ENCODE measurements around the gene SPOCK2. TPM values are rescaled to one million over a fixed set of nuclear protein-coding genes. Genes with fewer than 3 reads are reported as not detected.
"Not testable (repeated sequence)": the region's sequence is repeated elsewhere in the genome, so short reads cannot be mapped to it uniquely, and the experiment has no call there.

The SPOCK2 gene
- total RNA-seq, 4 donors from 2014 or later, result 4.6 to 12.1 (median 7.8) TPM

GRCh38 chr10:72034040-72034499, 54.3 kb downstream of the SPOCK2 start:
- intact Hi-C loops (cut with DNase I), result no loop called here
- no peak for TF ChIP-seq CTCF (IDR thresholded peaks at IDR 0.05)
- TF ChIP-seq POLR2A (IDR thresholded peaks at IDR 0.05; ENCODE audit: low read depth), result no peak
- no peak for TF ChIP-seq POLR2AphosphoS5 (IDR thresholded peaks at IDR 0.05)
- TF ChIP-seq EP300 (IDR thresholded peaks at IDR 0.05), result no peak
- no peaks in the 10 kb centered on the region for H3K9me3 ChIP-seq
- H3K4me3 ChIP-seq, result no peak overlapping the region
- 79% methylated on average over 11 of the region's 12 CpGs for WGBS
- H3K36me3 ChIP-seq, result no peaks in the 10 kb centered on the region
- H3K4me1 ChIP-seq, result peaks cover 0 to 17% (median 0%) of the 10 kb centered on the region in 4 donors
- peaks cover 0 to 7% (median 0%) of the 10 kb centered on the region in 4 donors for H3K27me3 ChIP-seq
- DNase-seq (ENCODE audit: extremely low spot score), result no peak
- no peak overlapping the region for H3K27ac ChIP-seq (replicated peaks in 1 of 4)

GRCh38 chr10:72032409-72033162, 55.8 kb downstream of the SPOCK2 start:
- H3K27ac ChIP-seq (replicated peaks in 1 of 4); H3K27me3 ChIP-seq; DNase-seq (ENCODE audit: extremely low spot score); intact Hi-C loops (cut with DNase I); H3K4me3 ChIP-seq; H3K9me3 ChIP-seq; H3K36me3 ChIP-seq: not testable (repeated sequence)
- WGBS, result 89% methylated on average over 11 of the region's 11 CpGs
- H3K4me1 ChIP-seq, result peaks cover 0 to 17% (median 0%) of the 10 kb centered on the region in 4 donors

- H3K4me3 ChIP-seq, result no peak overlapping the region
- no peaks in the 10 kb centered on the region for H3K36me3 ChIP-seq
- H3K27me3 ChIP-seq, result peaks cover 0 to 7% (median 0%) of the 10 kb centered on the region in 4 donors
- intact Hi-C loops (cut with DNase I), result no loop called here
- no peak for DNase-seq (ENCODE audit: extremely low spot score)
- 75% methylated on average over 5 of the region's 10 CpGs for WGBS
- no peak for TF ChIP-seq POLR2A (IDR thresholded peaks at IDR 0.05; ENCODE audit: low read depth)
- TF ChIP-seq POLR2AphosphoS5 (IDR thresholded peaks at IDR 0.05), result no peak
- TF ChIP-seq CTCF (IDR thresholded peaks at IDR 0.05), result no peak
- no peak for TF ChIP-seq EP300 (IDR thresholded peaks at IDR 0.05)
- H3K27ac ChIP-seq (replicated peaks in 1 of 4), result no peak overlapping the region
- peaks cover 0 to 18% (median 3%) of the 10 kb centered on the region in 4 donors for H3K4me1 ChIP-seq
- H3K9me3 ChIP-seq, result no peaks in the 10 kb centered on the region
Measured at GRCh38 chr10:72031706-72032105, 56.6 kb downstream of the SPOCK2 start.

GRCh38 chr10:72030762-72031543, 57.4 kb downstream of the SPOCK2 start:
- intact Hi-C loops (cut with DNase I), result no loop called here
- H3K9me3 ChIP-seq, result no peaks in the 10 kb centered on the region
- TF ChIP-seq EP300 (IDR thresholded peaks at IDR 0.05), result no peak
- no peak for TF ChIP-seq POLR2AphosphoS5 (IDR thresholded peaks at IDR 0.05)
- no peak for TF ChIP-seq CTCF (IDR thresholded peaks at IDR 0.05)
- H3K27me3 ChIP-seq, result peaks cover 0 to 7% (median 0%) of the 10 kb centered on the region in 4 donors
- H3K4me1 ChIP-seq, result peaks cover 0 to 23% (median 4%) of the 10 kb centered on the region in 4 donors
- WGBS, result 88% methylated on average over 17 of the region's 19 CpGs
- DNase-seq (ENCODE audit: extremely low spot score), result no peak
- H3K36me3 ChIP-seq, result no peaks in the 10 kb centered on the region
- no peak overlapping the region for H3K4me3 ChIP-seq
- no peak overlapping the region for H3K27ac ChIP-seq (replicated peaks in 1 of 4)

- no peaks in the 10 kb centered on the region for H3K36me3 ChIP-seq
- no peak overlapping the region for H3K4me3 ChIP-seq
- TF ChIP-seq POLR2AphosphoS5 (IDR thresholded peaks at IDR 0.05) (no peak), POLR2A (IDR thresholded peaks at IDR 0.05; ENCODE audit: low read depth) (no peak), EP300 (IDR thresholded peaks at IDR 0.05) (no peak), CTCF (IDR thresholded peaks at IDR 0.05) (no peak)
- no peaks in the 10 kb centered on the region for H3K9me3 ChIP-seq
- H3K27ac ChIP-seq (replicated peaks in 1 of 4), result no peak overlapping the region
- WGBS, result 91% methylated on average over 1 of the region's 1 CpG
- DNase-seq (ENCODE audit: extremely low spot score), result no peak
- intact Hi-C loops (cut with DNase I), result no loop called here
- H3K4me1 ChIP-seq, result peaks cover 0 to 22% (median 4%) of the 10 kb centered on the region in 4 donors
- peaks cover 0 to 7% (median 0%) of the 10 kb centered on the region in 4 donors for H3K27me3 ChIP-seq
Measured at GRCh38 chr10:72029414-72029813, 58.9 kb downstream of the SPOCK2 start.

Data from esophagus muscularis mucosa (tissue), 4 donors.